ENCODE data around the gene SENP1.

The SENP1 gene

GRCh38 chr12:48063530-48063929 is 42.3 kb downstream of the SENP1 start:
- DNase-seq: no peak

- DNase-seq: no peak
Measured at GRCh38 chr12:48061938-48062719, 43.8 kb downstream of the SENP1 start.

- no peak for DNase-seq
Measured at GRCh38 chr12:48060474-48060873, 45.4 kb downstream of the SENP1 start.

GRCh38 chr12:48058771-48059170 is 47.1 kb downstream of the SENP1 start:
- no peak for DNase-seq

GRCh38 chr12:48054955-48055821 is 50.7 kb downstream of the SENP1 start:
- no peak for DNase-seq

- no peak for DNase-seq
Measured at GRCh38 chr12:48053883-48054282, 52.0 kb downstream of the SENP1 start.

- no peak for DNase-seq
Measured at GRCh38 chr12:48053122-48053521, 52.8 kb downstream of the SENP1 start.

GRCh38 chr12:48051681-48052080 is 54.2 kb downstream of the SENP1 start:
- no peak for DNase-seq

- DNase-seq: no peak
Measured at GRCh38 chr12:48050174-48050573, 55.7 kb downstream of the SENP1 start.

GRCh38 chr12:48045965-48046518 is 59.8 kb downstream of the SENP1 start:
- DNase-seq: no peak

GRCh38 chr12:48045061-48045846 is 60.6 kb downstream of the SENP1 start:
- DNase-seq: no peak

- no peak for DNase-seq
Measured at GRCh38 chr12:48044396-48044795, 61.5 kb downstream of the SENP1 start.

- no peak for DNase-seq
Measured at GRCh38 chr12:48043771-48044170, 62.1 kb downstream of the SENP1 start.

- DNase-seq: no peak
Measured at GRCh38 chr12:48041591-48042423, 64.1 kb downstream of the SENP1 start.

- no peak for DNase-seq
Measured at GRCh38 chr12:48040354-48040753, 65.5 kb downstream of the SENP1 start.

- DNase-seq: no peak
Measured at GRCh38 chr12:48039151-48039550, 66.7 kb downstream of the SENP1 start.

GRCh38 chr12:48038085-48038484 is 67.8 kb downstream of the SENP1 start:
- DNase-seq: no peak

- DNase-seq: no peak
Measured at GRCh38 chr12:48037267-48037915, 68.5 kb downstream of the SENP1 start.

GRCh38 chr12:48036818-48037217 is 69.1 kb downstream of the SENP1 start:
- no peak for DNase-seq

- DNase-seq: no peak
Measured at GRCh38 chr12:48034835-48035805, 70.8 kb downstream of the SENP1 start.

Measured in NCI-H1694 treated with DMSO at 0.1 percent for 48 hours (cell line).